Activated T-cell treated with anti-CD3 and anti-CD28 coated beads for 4 hours (primary cell): ENCODE results near the gene MYORG.
"Not testable (repeated sequence)": the region's sequence is repeated elsewhere in the genome, so short reads cannot be mapped to it uniquely, and the experiment has no call there.

Source experiments
- DNase-seq: peaks from one replicate; pipeline ENCODE4 v3.0.0-alpha.2; 2020

The MYORG gene

DNA sequence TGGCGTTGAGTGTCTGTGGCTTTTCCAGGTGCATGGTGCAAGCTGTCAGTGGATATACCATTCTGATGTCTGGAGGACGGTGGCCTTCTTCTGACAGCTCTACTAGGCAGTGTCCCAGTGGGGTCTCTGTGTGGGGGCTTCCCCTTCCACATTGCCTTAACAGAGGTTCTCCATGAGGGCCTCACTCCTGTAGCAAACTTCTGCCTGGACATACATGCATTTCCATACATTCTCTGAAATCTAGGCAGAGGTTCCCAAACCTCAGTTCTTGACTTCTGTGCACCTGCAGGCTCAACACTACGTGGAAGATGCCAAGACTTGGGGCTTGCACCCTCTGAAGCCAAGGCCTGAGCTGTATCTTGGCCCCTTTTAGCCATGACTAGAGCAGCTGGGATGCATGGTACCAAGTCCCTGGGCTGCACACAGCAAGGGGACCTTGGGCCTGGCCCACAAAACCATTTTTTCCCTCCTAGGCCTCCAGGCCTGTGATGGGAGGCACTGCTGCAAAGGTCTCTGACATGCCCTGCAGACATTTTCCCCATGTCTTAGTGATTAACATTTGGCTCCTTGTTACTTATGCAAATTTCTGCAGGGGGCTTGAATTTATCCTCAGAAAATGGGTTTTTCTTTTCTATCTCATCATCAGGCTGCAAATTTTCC lies 8.8 kb downstream of the MYORG start:
- not testable (repeated sequence) for DNase-seq

DNA sequence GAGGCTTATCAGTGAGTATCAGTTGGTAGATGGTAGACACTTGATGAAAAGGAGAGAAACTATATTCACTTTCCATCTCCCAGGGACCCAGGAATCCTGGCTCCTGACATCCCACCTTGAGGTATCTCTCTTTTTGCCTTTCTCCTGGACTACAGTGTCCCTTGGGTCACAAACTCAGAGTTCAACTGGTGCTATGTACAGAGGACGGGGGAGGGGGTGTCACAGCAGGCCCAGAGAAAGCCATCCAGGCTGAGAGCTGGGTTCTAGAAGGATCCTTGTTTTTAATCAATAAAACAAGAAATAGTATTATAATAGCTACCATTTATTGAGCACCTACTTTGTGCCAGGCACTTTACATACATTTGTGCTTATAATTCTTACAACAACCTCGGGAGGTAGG lies 10.3 kb downstream of the MYORG start:
- no peak for DNase-seq

DNA sequence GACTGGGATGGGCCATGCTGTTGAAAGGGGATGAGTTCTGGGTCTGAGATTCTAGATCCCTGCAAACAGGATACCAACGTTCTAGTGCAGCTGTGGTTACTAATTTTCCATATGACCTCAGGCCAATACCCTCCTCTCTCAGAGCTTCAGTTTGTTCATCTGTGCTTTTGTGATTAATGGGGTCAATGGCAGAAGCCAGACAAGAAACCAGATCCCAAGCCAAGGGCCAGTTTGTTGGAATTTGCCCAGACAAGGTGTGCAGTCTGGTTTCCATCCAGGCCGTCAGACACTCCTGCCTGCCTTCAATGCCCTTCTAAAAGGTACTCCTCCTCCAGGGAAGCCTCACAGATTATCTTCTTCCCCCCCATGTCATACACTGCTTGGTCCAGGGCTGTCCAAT lies 11.4 kb downstream of the MYORG start:
- DNase-seq = no peak

DNA sequence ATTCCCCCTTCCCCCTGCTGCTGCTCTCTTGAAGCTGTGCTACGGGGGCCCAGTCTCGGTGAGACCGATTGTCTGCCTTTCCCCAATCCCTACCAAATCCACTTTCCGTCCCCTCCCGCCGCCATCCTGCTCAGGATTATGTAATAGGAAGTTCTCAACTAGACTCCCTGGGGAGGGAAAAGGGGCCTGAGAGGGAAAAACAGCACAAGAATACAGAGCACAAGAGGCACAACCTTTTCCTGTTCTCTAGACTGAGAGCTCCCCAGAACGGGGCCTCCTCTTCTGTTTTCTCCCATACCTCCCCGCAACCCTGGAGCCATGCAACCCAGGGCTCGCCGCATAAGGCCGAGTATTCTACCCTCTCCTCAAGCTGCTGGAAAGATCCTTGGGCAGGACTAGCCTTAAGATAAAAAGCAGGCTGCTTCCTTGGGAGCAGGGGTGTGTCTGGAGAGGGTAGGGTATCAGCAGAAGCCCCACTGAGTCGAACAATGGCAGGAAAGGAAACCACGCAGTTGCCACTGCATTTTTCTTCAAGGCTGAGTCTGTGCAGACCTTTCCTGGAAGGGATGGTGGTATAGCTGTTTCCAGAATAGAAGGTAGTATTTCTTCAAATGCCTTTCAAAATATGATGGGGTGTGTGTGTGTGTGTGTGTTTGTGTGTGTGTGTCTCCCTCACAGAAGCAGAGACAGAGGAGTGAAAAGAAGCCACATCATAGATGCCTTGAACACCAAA lies 12.9 kb downstream of the MYORG start:
- DNase-seq = no peak

DNA sequence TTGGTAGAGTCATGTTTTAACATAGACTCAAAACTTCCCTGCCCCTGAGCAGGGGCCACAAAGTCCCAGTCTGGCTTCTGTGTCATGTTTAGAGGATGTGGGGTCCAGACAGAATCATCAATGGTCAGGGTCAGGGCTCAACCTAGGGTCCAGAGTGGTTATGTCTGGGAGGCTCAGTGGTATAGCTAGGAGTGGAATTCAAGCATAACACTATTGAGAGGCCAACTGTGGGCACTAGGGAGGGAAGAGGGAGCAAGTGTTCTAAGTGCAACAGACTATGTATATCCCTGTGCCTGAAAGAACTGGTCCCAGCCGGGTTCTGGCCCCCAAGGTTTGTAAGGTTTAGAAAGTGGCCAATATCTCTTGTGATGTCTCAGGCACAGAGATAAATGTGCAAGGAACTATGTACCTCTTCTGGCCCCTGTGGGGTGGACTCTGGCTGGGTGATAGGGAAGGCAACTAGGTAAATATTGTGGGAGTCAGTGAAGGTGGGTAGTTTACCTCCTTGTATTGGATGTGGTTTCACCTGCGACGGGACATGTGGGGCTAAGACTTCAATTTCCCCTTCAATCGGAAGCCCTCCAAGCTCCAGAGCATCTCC lies 14.0 kb downstream of the MYORG start:
- no peak for DNase-seq

DNA sequence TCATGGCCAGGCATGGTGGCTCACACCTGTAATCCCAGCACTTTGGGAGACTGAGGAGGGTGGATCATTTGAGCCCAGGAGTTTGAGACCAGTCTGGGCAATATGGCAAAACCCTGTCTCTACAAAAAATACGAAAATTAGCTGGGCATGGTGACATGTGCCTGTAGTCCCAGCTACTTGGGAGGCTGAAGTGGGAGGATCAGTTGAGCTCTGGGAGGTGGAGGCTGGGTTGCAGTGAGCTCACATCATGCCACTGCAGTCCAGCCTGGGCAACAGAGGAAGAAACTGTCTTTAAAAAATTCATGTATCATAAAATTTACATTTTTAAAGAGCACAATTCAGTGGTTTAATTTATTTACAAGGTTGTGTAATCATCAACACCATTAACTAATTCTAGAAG lies 23.7 kb downstream of the MYORG start:
- DNase-seq = not testable (repeated sequence)

DNA sequence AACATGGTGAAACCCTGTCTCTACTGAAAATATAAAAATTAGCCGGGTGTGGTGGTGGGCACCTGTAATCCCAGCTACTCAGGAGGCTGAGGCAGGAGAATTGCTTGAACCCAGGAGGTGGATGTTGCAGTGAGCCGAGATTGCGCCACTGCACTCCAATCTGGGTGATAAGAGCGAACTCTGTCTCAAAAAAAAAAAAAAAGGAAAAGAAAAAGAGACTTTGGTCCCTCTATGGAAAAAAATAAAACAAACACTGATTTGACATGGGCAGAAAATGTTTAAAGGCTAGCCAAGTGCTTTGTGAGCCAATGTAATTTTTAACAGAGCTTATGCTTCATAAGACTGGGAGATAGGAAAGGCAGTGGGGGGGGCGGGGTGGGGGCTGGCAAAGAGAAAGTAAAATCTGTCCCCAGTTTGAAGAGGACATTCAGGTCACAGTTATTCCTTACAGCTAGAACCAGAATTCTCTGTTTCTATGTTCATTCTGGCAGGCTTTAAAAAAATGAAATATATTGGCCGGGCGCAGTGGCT lies 24.5 kb downstream of the MYORG start:
- not testable (repeated sequence) for DNase-seq

DNA sequence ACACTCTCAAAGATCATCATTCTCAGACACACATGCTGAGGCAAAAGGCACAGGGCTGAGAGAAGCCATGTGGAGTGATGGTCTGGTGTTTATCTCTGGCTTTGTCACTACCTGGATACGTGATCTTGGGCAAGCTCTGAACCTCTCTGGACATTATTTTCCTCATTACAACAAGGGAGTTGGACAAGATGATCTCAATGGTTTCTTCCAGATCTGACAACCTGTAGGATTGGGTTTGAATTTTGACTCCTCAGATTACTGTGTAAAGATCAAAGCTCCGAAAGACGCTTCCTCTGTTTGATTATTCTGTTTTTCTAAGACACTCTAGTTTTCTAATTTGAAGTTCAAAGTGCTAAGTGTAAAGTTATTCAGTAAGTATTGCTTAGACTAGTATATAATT lies 27.4 kb downstream of the MYORG start:
- DNase-seq = no peak

DNA sequence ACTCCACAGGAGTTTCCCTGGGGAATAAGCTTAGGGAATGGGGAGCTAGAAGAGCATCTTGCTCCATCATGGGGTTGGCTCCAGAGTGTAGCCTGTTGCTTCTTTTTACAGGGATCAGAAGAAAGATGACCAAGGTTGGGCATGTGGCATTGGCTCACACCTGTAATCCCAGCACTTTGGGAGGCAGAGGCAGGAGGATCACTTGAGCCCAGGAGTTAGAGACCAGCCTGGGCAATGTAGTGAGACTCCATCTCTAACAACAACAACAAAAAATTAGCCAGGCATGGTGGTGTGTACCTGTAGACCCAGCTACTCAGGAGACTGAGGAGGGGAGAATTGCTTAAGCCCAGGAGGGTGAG lies 28.9 kb downstream of the MYORG start:
- DNase-seq = no peak

DNA sequence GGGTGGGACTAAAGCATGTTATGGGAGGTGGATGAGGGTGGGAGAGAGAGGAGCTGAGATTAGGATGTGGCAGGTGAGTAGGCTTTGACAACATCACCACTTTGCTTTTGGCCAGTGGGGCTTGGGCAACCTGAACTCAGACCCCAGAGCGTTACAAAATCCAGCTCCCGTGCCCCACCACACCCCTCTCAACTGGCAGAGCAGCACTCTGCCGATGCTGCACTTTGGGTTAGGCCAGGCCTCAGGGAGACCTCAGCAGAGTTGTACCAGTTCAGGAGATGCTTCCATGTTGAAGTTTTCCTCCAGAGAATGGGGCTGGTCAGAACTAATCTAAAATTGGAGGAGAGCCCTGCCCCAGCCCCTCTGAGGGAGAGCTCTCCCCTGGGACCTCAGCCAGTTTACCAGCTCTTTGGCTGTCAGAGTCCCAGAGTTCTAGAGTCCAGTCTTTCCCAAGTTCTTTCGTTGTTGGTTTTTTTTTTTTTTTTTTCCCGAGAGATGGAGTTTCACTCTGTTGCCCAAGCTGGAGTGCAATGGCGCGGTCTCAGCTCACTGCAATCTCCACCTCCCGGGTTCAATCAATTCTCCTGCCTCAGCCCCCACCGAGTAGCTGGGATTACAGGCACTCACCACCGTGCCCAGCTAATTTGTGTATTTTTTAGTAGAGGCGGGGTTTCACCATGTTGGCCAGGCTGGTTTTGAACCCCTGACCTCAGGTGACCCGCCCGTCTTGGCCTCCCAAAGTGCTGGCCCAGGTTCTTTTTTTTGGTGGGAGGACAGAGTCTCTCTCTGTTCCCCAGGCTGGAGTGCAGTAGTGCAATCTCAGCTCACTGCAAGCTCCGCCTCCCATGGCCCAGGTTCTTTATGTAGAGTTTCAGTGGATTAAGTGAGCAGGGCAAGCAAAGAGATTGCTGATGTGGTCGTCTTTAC lies 29.6 kb downstream of the MYORG start:
- no peak for DNase-seq

DNA sequence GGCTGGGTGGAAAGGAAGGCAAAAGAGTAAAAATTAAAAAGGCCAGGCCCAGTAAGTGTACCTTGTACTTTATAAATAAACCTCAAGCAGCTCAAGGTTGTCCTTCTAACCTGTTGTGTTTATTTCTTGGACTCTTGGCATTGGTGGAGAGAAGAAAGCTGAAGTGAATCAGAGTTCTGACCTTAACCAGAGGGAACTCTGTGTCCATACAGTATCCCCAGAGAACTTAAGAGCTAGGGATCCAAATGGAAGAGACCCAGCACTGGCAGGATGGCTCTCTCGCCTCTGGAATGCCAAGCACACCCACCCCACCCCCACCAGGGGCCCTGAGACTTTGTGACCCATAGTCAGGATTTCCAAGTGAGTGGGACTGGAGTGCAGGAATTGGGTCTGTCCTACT lies 33.1 kb downstream of the MYORG start:
- DNase-seq = no peak

DNA sequence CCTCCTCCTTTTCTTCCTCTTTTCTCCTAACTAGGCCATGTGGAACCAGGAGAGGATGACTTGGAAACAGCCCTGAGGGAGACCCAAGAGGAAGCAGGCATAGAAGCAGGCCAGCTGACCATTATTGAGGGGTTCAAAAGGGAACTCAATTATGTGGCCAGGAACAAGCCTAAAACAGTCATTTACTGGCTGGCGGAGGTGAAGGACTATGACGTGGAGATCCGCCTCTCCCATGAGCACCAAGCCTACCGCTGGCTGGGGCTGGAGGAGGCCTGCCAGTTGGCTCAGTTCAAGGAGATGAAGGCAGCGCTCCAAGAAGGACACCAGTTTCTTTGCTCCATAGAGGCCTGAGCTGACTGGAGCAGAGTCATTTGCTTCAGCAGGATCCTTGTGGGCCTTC lies 33.6 kb downstream of the MYORG start:
- no peak for DNase-seq

DNA sequence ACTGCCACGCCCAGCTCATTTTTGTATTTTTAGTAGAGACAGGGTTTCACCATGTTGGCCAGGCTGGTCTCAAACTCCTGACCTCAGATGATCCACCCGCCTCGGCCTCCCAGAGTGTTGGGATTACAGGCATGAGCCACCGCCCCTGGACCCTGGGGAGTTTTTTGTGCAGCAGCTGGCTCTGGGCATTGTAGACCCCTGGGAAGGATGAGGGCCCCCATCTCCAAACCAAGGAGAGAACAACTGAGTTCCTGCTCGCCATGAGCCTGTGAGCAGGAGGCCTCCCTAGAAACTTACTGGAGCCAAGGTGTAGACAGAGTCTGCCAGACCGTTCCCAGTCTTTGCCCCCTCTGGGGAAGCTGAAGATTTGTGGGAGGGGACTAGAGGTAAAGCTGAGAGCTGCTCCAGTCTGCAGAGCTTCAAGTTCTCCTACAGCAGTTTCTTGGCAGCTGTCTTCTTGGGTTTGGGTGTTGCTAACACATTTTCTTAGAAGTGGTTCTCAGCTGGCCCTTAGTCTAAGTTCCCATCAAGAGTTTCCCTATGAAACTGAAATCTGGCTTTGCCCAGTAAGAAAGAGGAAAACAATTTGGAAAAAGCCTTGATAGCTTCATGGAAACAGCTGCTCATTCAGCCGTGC lies 34.9 kb downstream of the MYORG start:
- no peak for DNase-seq

DNA sequence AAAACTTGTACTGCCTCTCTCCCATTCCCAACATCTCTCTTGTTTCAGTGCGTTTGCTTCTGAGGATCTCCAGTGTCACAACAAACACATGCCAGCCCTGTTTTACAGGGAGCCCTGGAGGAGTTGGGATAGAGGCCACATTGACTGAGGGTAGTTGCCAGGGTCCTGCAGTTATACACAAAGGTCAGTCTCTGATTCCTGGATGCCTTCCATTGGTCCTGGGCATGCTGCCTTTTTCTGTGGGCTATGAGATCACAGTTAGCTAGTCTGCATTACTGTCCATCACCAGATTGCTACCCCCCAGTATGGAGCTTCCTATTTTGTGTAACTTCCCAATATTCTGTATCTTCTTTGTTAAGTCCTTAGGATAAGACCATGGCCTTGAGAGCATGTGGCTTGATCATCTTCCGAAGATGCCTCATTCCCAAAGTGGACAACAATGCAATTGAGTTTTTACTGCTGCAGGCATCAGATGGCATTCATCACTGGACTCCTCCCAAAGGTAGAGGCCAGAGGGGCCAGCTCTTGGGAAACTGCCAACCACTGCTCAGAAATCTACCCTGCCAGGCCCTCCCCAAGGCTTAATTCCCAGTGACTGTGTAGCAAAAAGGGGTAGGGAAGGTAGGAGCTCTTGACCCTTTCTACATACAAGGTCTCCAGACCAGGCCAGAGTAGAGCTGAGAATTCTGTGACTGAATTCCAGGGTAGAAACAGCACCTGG lies 37.9 kb downstream of the MYORG start:
- DNase-seq = no peak

DNA sequence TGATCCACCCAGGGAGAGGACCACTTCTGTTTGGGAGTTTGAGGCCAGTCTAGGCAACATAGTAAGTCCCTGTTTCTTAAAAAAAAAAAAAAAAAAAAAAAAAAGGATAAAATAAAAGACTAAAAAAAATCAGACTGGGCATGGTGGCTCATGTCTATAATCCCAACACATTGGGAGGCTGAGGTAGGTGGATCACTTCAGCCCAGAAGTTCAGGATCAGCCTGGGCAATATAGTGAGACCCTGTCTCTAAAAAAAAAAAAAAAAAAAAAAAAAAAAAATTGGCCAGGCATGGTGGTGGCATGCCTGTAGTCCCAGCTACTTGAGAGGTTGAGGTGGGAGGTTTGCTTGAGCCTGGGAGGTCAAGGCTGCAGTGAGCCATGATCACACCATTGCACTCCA lies 38.6 kb downstream of the MYORG start:
- DNase-seq = not testable (repeated sequence)

DNA sequence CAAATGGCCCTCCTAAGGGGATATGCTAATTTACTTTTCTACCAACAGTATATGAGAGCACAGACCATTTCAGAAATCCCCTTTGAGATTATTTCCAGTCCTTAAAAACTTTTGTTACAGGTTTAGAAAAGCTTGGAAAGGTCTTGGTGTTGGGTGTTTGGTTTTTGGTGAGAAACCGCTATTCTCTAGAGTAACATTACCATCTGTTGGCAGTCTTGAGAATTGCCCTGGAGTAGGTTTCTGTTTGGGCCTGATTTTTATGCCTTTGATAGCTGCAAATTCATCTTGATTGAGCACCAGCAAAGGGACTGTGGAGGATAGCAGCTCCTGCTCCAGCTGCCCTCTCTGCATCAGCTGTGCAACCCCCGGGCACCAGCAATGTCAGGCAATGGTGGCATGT lies 39.3 kb downstream of the MYORG start:
- DNase-seq = no peak

DNA sequence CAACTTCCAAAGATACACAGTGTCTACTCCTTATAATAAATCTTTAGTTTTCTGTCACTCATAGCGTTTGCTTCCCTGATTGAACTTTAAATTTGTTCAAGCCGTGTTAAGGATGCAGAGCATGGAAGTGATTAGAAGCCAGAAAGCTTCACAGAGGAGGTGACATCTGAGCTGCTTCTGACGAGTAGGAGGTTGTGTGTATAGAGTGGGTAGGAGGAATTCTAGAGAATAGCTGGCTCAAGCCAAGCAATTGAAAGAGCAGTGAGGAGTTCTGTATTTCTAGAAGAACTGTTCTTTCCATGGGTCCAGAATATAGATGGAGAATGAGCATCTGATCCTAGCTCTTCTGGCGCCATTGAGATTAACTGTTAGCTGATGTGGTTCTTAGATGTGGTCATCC lies 41.3 kb downstream of the MYORG start:
- DNase-seq = no peak

DNA sequence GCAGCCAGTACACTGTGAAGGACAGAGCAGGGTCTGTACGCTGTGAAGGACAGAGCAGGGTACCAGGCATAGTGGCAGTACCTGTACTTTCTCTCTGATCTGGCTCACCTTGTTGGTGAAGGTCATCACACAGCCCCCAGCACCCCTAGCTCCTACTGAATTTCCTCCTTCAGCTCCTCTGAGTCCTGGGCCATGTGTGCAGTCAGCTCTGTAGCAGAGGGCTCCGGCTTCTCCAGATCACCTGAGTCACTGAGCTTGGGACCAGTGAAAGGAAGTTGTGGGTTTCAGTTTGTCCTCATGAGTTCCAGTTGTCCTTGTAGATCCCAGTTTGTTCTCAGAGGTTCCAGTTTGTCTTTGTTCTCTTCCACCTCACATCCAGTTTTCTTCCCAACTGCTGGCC lies 41.8 kb downstream of the MYORG start:
- no peak for DNase-seq

DNA sequence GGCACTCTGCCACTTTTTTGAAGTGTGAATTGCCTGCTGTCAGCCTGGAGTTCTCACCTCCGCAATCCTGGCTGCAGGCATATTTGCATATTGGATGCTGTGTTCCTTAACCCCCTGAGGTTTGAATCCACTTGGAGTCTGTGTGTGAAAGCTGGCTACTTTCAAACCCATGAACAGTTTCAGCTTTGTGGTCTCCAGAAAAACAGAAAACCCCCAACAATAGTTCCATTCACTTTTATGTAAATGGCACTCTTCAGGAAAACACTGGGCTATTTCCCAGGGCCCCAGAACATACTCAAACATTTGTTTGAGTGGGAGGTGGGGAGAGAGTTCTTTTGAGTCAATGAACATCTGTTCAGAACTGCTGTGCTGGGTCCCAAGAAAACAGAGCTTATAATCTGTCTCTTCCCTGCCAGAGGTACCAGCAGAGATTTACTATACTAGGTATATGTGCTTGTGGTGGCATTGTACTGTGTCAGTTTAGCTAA lies 42.3 kb downstream of the MYORG start:
- DNase-seq = no peak

DNA sequence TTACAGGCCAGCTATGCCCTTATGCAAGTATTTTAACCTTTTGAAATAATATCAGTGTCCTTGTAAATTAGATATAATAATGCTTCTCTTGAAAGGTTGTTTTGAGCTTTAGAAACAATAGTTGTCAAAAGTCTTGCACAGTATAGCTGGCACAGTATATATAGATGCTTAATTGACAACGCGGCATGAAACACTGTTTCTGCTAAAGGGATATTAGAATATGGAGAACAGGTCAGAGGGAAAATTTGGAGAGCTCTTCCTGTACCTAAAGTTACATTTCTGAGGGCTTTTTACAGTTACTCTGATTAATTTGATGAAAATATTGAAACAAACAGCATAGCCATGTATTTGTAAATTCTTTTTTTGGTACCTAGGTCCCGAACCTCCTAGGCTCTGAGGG lies 42.9 kb downstream of the MYORG start:
- DNase-seq = no peak

DNA sequence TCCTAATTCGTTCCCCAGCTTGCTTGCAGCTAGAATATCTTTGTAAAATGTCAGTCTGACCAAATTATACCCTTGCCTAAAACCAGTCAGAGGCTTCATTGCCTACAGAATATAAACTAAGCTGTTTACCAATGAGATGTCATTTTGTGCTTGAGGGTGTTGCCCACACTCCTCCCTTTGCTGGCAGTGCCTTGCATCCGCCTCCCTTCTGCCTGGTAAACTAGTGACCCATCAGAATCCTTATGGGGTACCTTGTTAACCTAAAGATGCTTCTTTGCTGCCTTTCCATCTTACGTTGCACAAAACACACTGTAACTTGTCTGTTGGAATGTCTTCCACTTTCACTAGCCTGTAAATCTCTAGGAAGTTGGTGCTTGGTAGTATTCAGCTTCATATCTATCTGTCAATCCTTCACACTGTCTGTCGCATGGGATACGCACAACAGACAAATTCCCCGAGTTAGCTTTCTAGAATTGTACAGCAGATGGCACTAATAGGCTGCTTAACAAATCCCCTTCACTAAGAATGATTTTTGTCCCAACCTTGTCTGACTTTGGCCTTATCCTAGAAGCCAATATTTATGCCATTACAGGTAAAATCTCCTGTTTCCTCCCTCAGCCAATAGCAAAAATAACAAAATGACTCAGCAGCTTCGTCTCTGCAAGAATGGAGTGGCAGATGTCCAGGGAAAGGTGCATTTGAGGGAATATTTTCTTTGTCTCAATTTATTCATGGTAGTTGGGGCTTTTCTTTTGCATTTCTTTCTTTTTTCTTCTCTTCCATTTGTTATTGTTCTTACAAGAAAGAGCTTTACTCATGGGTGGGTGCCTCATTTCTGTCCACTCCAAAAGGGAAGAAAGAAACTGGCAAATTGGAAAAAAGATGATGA lies 44.4 kb downstream of the MYORG start:
- no peak for DNase-seq
